GM19023 (cell line): Measurements from ENCODE around the gene MSANTD3.

Experiments used
- ATAC-seq: cut with Tn5 transposase; IDR thresholded peaks from one replicate; pipeline ENCODE4 v1.9.1; 2021; ENCODE audit warnings: mild to moderate bottlenecking, moderate library complexity; ENCODE audit not compliant: unreplicated experiment

The MSANTD3 gene

GRCh38 chr9:100465274-100465673 lies 38.3 kb downstream of the MSANTD3 start:
- ATAC-seq, result no peak

DNA sequence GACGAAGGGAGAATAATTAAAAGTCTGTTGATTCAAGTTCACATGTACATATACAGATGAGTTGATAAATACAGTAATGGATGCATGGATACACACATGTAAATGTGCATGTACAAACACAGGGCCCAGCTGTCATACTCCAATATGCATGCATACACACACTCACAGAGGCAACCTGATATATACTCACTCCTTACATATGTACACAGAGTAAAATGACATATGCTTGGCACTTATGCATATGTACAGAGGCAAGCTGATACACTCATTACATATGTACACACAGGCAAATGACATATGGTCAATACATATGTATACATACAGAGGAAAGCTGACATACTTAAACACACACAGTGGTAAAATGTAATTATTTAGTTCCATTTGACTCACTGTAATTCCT lies 38.8 kb downstream of the MSANTD3 start:
- ATAC-seq, result no peak

DNA sequence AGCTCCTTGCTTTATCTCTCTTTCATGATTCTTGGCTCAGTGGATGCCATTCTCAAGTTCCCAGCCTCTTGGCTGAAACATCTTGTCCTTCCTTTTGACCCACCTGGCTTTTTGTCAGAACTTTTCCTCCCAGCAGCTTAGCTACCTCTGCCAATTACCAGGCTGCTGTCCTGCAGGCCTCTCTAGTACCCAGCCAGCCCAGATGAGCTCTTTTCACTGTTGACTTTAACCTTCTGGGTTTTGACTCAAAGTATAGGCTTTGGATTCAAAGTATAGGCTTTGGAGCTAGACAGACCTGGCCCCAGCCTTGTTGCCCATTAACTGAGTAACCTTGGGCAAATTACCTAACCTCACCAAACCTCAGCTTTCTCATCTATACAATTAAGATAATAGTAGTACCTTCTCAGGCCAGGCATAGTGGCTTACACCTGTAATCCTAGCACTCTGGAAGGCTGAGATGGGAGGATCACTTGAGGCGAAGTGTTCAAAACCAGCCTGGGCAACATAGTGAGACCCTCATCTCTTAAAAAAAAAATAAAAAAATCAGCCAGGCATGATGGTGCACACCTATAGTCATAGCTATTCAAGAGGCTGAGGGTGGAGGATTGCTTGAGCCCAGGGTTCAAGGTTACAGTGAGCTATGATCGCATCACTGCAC lies 39.4 kb downstream of the MSANTD3 start:
- no peak for ATAC-seq

DNA sequence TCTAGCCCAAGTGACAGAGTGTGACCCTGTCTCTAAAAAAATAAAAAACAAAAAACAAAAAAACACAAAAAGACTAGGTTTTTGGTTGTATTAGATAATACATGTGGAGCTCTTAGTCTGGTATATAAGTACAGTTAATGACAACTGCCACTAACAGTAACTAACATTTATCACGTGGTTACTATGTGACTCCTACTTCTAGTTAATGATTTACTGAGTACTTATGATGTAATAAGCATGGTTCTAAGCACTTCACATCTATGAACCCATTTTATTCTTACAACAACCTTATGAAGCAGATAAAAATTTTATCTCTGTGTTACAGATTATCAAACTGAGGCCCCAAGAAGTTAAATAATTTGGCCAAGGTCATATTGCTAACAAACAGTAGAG lies 39.9 kb downstream of the MSANTD3 start:
- ATAC-seq, result no peak

- no peak for ATAC-seq
These were observed 41.1 kb downstream of the MSANTD3 start for GRCh38 chr9:100468041-100468440.

GRCh38 chr9:100472268-100472667 lies 45.3 kb downstream of the MSANTD3 start:
- no peak for ATAC-seq

DNA sequence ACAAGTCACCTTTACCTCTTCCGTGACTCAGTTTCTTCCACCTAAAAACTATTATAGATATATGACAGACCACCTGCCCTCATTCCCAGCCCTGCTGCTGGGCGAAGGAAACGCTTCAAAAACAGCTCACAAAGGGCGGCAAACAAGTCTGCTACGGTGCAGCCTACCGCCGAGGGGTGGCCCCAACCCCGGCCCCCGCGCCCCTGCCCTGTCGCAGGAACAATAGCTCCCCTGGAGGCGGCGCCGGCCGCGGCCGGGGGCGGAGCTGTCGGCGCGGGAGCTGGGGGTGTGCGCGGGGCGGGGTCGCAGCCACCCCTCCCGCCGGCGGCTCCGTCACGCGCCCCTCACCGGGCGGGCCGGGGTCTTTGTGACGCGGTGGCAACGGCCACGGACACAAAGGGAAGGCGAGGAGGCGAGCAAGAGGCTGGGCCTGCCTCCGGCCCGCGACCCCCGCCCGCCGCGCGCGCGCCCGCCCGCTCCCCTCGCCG lies 45.9 kb downstream of the MSANTD3 start, which contains the start of gene TMEFF1:
TMEFF1 (plus strand) TSS at position 362 of the 488 bp plus-strand sequence. CDS start 396 bp downstream, outside the sequence.
- ATAC-seq, result no peak

DNA sequence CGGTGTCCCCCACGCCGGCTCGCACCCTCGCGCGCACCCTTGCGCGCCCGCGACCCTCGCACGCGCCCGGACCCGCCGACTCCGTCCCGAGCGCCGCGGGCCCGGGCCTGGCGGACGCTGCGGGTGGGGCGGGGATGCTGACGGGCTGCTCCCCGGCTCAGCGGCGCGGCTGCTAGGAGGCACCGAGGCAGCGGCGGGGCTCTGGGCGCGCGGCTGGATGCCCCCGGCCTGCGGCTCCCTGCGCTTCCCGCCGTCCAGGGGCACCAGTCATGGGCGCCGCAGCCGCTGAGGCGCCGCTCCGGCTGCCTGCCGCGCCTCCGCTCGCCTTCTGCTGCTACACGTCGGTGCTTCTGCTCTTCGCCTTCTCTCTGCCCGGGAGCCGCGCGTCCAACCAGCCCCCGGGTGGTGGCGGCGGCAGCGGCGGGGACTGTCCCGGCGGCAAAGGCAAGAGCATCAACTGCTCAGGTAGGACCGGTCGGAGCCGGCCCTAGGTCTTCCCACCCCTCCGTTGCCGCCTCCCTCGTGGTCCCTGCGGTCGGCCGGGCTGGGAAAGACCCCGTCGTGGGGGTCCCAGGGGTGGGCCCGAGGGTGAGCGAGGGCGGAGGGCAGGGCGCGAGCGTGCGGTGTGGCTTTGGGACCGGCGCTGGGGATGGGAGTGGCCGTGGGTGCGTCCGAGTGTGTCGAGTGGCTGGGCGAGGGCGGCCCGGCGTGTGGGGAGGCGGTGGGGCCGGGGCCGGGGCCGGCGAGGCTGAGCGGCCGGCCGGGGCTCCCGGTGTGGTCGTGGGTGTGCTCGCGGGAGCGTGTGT lies 46.5 kb downstream of the MSANTD3 start:
- ATAC-seq, result peak; percentile 76

- no peak for ATAC-seq
These were observed 47.4 kb downstream of the MSANTD3 start for GRCh38 chr9:100474082-100474923.

DNA sequence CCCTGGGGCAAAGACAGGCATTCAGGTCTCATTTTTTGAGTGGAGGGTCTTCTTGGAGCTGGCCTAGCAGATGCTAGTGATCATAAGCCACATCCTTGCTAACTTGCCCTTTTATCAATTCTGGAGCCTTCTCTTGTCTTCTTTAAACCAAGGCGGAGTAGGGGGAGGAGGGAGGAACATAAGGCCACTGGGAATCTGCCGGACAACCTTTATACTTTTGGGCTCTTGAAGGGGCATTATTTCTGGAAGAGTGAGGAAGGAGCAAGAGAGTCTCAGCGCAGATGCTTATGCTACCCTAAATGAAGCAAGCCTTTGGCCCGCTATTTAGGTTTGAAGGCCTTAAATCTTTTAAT lies 48.0 kb downstream of the MSANTD3 start:
- no peak for ATAC-seq

GRCh38 chr9:100477241-100477640 lies 50.3 kb downstream of the MSANTD3 start:
- ATAC-seq, result no peak

GRCh38 chr9:100478192-100478591 lies 51.2 kb downstream of the MSANTD3 start:
- ATAC-seq, result no peak

- no peak for ATAC-seq
These were observed 52.9 kb downstream of the MSANTD3 start for GRCh38 chr9:100479820-100480219.

DNA sequence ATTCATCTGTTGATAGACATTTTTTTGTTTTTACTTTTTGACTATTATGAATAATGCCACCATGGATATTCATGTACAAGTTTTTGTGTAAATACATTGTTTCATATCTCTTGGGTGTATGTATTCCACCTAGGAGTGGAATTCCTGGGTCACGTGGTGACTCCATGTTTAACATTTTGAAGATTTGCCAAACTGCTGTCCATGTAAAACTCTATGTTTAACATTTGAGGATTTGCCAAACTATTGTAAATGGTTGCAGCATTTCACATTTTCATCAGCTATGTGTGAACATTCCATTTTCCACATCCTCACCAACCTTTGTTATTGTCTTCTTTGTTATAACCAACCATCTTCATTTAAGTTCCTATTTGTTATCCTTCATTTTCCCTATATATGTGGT lies 58.3 kb downstream of the MSANTD3 start:
- no peak for ATAC-seq

- ATAC-seq, result no peak
These were observed 59.7 kb downstream of the MSANTD3 start for GRCh38 chr9:100486479-100487176.

DNA sequence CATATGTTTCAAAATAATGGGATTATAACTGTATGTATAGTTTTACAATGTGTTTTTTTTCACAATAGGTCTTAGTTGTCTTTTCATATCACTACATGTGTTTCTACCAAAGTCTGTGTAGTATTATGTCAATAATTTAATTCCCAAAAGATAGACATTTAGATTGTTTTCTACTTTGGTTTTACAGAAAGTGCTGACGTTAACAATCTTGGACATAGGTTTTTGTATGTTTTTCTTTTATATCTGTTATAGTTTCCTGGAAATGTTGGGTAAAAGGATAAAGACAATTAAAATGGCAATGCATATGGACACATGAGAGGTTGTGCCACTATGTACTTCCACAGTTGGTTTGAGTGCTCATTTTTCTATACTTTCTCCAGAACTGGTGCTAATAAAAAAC lies 61.2 kb downstream of the MSANTD3 start:
- ATAC-seq, result no peak

GRCh38 chr9:100489836-100490235 lies 62.9 kb downstream of the MSANTD3 start:
- no peak for ATAC-seq

- ATAC-seq, result no peak
These were observed 66.0 kb downstream of the MSANTD3 start for GRCh38 chr9:100492952-100493351.

- no peak for ATAC-seq
These were observed 71.6 kb downstream of the MSANTD3 start for GRCh38 chr9:100498592-100498991.

DNA sequence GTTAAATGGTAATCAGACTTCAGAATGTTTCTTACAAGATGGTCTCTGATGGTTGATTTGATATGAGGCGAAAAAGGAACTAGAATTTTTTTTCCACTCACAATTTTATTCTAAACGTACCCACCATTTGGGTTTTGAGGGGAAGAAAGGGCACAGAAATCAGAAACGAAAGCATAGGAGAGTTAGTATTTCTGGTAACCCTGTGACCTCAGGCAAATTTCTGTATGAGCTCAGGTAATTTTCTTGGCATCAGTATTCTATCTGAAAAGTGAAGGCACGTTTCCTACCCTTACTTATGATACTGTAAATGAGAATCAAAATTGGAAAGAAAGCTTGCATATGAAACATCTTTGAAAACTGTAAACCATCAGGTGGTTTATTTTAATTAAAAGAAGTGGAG lies 72.5 kb downstream of the MSANTD3 start:
- ATAC-seq, result no peak

GRCh38 chr9:100499866-100500265 lies 72.9 kb downstream of the MSANTD3 start:
- no peak for ATAC-seq
